ENCODE results near the gene HTRA2. TPM values are rescaled to one million over a fixed set of nuclear protein-coding genes. Genes with fewer than 3 reads are reported as not detected.

The HTRA2 gene
- total and polyA plus RNA-seq, 9 of the 15 experiments (the other 6 are each of a cell fraction or from before 2014, with no cell fraction given) = 54.2 to 71.2 (median 65.8) TPM

- no peaks in the 10 kb centered on the region for H3K79me2 ChIP-seq (ENCODE audit: control insufficient read depth, insufficient read depth, low read length)
- no peaks in the 10 kb centered on the region for H4K20me1 ChIP-seq (replicated peaks; ENCODE audit: control insufficient read depth, insufficient read depth, low read length)
- H3K9me3 ChIP-seq (replicated peaks; ENCODE audit: control insufficient read depth, insufficient read depth, low read depth, low read length) = no peaks in the 10 kb centered on the region
- ChIA-PET CTCF (ENCODE audit: low intra/inter-chr PET ratio) (no interaction called here), POLR2A (interaction anchor here (0.6 to 1.1 kb wide), 3 partner anchors 12 to 101 kb away, joined by 3 read pairs; partner anchors contain the start of gene MOGS)
- peaks cover 0 to 3% of the 10 kb centered on the region in 2 experiments; a peak in 2 of 5 replicates for H3K4me1 ChIP-seq (replicated peaks in 1 of 2; ENCODE audit: control insufficient read depth in 2 of 2, insufficient read depth in 2 of 2, low read length in 2 of 2)
- no peak overlapping the region for H3K27ac ChIP-seq (ENCODE audit: extremely low read depth, low read depth, low read length)
- no peak overlapping the region for H3K4me2 ChIP-seq (ENCODE audit: insufficient read depth, low read length)
- BruUV-seq (replicated peaks) = no TSS peak
- H3K9ac ChIP-seq (ENCODE audit: insufficient read depth in 1 of 2, low read depth in 2 of 2, low read length in 2 of 2) = no peak overlapping the region
- DNase-seq (ENCODE audit: extremely low read depth in 1 of 4, low spot score in 3 of 4) (no peak), ATAC-seq (no peak), FAIRE-seq (no peak)
- peaks cover 0 to 6% of the 10 kb centered on the region in 2 experiments; a peak in 2 of 5 replicates for H3K27me3 ChIP-seq (ENCODE audit: control insufficient read depth in 2 of 2, insufficient read depth in 2 of 2, low read length in 2 of 2)
- no peaks in the 10 kb centered on the region for H3K36me3 ChIP-seq (ENCODE audit: control insufficient read depth, insufficient read depth, low read length)
- TF ChIP-seq CHCHD3 (CRISPR knock-in tag; IDR thresholded peaks at IDR 0.05) = no peak
- TF ChIP-seq OTX1 (CRISPR knock-in tag; IDR thresholded peaks at IDR 0.05) = no peak
- no peak for TF ChIP-seq FOXM1 (IDR thresholded peaks at IDR 0.05; ENCODE audit: low read depth)
- TF ChIP-seq FOXM1 (CRISPR knock-in tag; IDR thresholded peaks at IDR 0.05; ENCODE audit: low read depth) = no peak
- no peak for TF ChIP-seq ZNF239 (CRISPR knock-in tag; IDR thresholded peaks at IDR 0.05)
- no peak for TF ChIP-seq MBD1 (CRISPR knock-in tag; IDR thresholded peaks at IDR 0.05)
- TF ChIP-seq SP1 (CRISPR knock-in tag; IDR thresholded peaks at IDR 0.05) = no peak
- no peak for TF ChIP-seq ZBTB8A (IDR thresholded peaks at IDR 0.05; ENCODE audit: partially characterized antibody)
- TF ChIP-seq RBM22 (IDR thresholded peaks at IDR 0.05; ENCODE audit: low read depth, low read length, poor library complexity, severe bottlenecking) = no peak
- TF ChIP-seq CTBP1 (IDR thresholded peaks at IDR 0.05; ENCODE audit: borderline replicate concordance) = no peak
- no peak for TF ChIP-seq FOS (IDR thresholded peaks at IDR 0.05; ENCODE audit: extremely low read depth, insufficient read length)
- no peak for TF ChIP-seq BRD9 (IDR thresholded peaks at IDR 0.05; ENCODE audit: low read depth, partially characterized antibody)
- no peak for TF ChIP-seq HCFC1 (IDR thresholded peaks at IDR 0.05; ENCODE audit: low read depth, low read length)
- no peak for TF ChIP-seq MAX (CRISPR knock-in tag; IDR thresholded peaks at IDR 0.05)
- TF ChIP-seq ZHX1 (conservative IDR thresholded peaks at IDR 0.05; ENCODE audit: low read length) = no peak
- TF ChIP-seq MEF2D (tag; conservative IDR thresholded peaks at IDR 0.05; ENCODE audit: low read depth) = no peak
- no peak for TF ChIP-seq NCOA4 (IDR thresholded peaks at IDR 0.05; ENCODE audit: partially characterized antibody)
- no peak for TF ChIP-seq KAT7 (CRISPR knock-in tag; IDR thresholded peaks at IDR 0.05; ENCODE audit: borderline replicate concordance)
- TF ChIP-seq HOMEZ (CRISPR knock-in tag; IDR thresholded peaks at IDR 0.05) = no peak
- H3K9me1 ChIP-seq (ENCODE audit: control insufficient read depth, insufficient read depth, low read length) = no peaks in the 10 kb centered on the region
- H3K4me3 ChIP-seq = no peak overlapping the region
- intact Hi-C loops (cut with micrococcal nuclease) (no loop called here), in situ Hi-C loops (cut with MboI) (no loop called here)
- no peak overlapping the region for H2AFZ ChIP-seq (ENCODE audit: low read depth, low read length)
Observed at GRCh38 chr2:74566754-74567085, 37.0 kb downstream of the HTRA2 start.

Measured in K562 (cell line).